Measurements from ENCODE around the gene MYL6B.
"Not testable (repeated sequence)": the region's sequence is repeated elsewhere in the genome, so short reads cannot be mapped to it uniquely, and the experiment has no call there.

Gene MYL6B

GRCh38 chr12:56114084-56114483, 38.3 kb upstream of the MYL6B start:
- no peak for TF ChIP-seq Cebpa-rat (IDR thresholded peaks at IDR 0.05)
- Histone ChIP-seq H3K4me1 (peaks cover 12% of the 10 kb centered on the region), H3K36me3 (peaks cover 55% of the 10 kb centered on the region), H3K9ac (no peak overlapping the region), H3K4me3 (no peak overlapping the region), H3K27me3 (no peaks in the 10 kb centered on the region), H3K9me3 (no peaks in the 10 kb centered on the region), H3K4me2 (no peak overlapping the region), H3K27ac (no peak overlapping the region), H4K20me1 (peaks cover 9% of the 10 kb centered on the region; the same call in 1 of the 2 replicates)

GRCh38 chr12:56115329-56115728, 37.1 kb upstream of the MYL6B start:
- Histone ChIP-seq H3K36me3 (peaks cover 45% of the 10 kb centered on the region), H3K4me3 (peak overlapping the region; percentile 78), H3K4me1 (peaks cover 25% of the 10 kb centered on the region), H4K20me1 (peaks cover 9% of the 10 kb centered on the region; the same call in 1 of the 2 replicates), H3K4me2 (peak overlapping the region; percentile 93), H3K27me3 (no peaks in the 10 kb centered on the region), H3K9ac (peak overlapping the region; percentile 95), H3K27ac (peak overlapping the region; percentile 94), H3K9me3 (no peaks in the 10 kb centered on the region)
- no peak for TF ChIP-seq Cebpa-rat (IDR thresholded peaks at IDR 0.05)

- Histone ChIP-seq H3K27me3 (no peaks in the 10 kb centered on the region), H4K20me1 (peaks cover 9% of the 10 kb centered on the region; the same call in 1 of the 2 replicates), H3K27ac (peak within 1 kb of the TSS; percentile 94), H3K4me1 (peaks cover 25% of the 10 kb centered on the region), H3K4me3 (peak within 1 kb of the TSS; percentile 78), H3K9ac (peak within 1 kb of the TSS; percentile 95), H3K36me3 (peaks cover 45% of the 10 kb centered on the region), H3K4me2 (peak within 1 kb of the TSS; percentile 93), H3K9me3 (no peaks in the 10 kb centered on the region)
- TF ChIP-seq Cebpa-rat (IDR thresholded peaks at IDR 0.05) = no peak
Observed at GRCh38 chr12:56116267-56117081, 35.9 kb upstream of the MYL6B start, which contains the start of gene RPL41. RPL41 (plus strand) TSS chr12:56116633.

- peaks cover 45% of the 10 kb centered on the region for H3K36me3 ChIP-seq
- peak overlapping the region; percentile 78 for H3K4me3 ChIP-seq
- not testable (repeated sequence) for H3K27me3 ChIP-seq, H4K20me1 ChIP-seq, H3K9me3 ChIP-seq
- H3K4me1 ChIP-seq = peaks cover 25% of the 10 kb centered on the region
- peak overlapping the region; percentile 93 for H3K4me2 ChIP-seq
- H3K9ac ChIP-seq = peak overlapping the region; percentile 95
- peak overlapping the region; percentile 94 for H3K27ac ChIP-seq
Observed at GRCh38 chr12:56117082-56117706, 35.2 kb upstream of the MYL6B start.

- H3K27ac ChIP-seq = peak within 1 kb of the TSS; percentile 94
Observed at GRCh38 chr12:56117778-56118687, 34.4 kb upstream of the MYL6B start, which contains the start of gene ZC3H10. ZC3H10 (plus strand) TSS chr12:56118266; CDS start chr12:56120563, 2,297 bp downstream.

GRCh38 chr12:56118688-56119357, 33.6 kb upstream of the MYL6B start:
- peaks cover 30% of the 10 kb centered on the region for H3K36me3 ChIP-seq
- peaks cover 25% of the 10 kb centered on the region for H3K4me1 ChIP-seq
- H3K27ac ChIP-seq = peak overlapping the region; percentile 74
- TF ChIP-seq Cebpa-rat (IDR thresholded peaks at IDR 0.05) = no peak
- H3K4me2 ChIP-seq = peak overlapping the region; percentile 93
- H3K9me3 ChIP-seq = no peaks in the 10 kb centered on the region
- peaks cover 9% of the 10 kb centered on the region; the same call in 1 of the 2 replicates for H4K20me1 ChIP-seq
- peak overlapping the region; percentile 81 for H3K9ac ChIP-seq
- peak overlapping the region; percentile 78 for H3K4me3 ChIP-seq
- H3K27me3 ChIP-seq = no peaks in the 10 kb centered on the region

More at GRCh38 chr12:56117778-56118687, 34.4 kb upstream of the MYL6B start, which contains the start of gene ZC3H10:
- peaks cover 38% of the 10 kb centered on the region for H3K36me3 ChIP-seq
- H3K9me3 ChIP-seq = no peaks in the 10 kb centered on the region
- H3K4me1 ChIP-seq = peaks cover 25% of the 10 kb centered on the region
- H3K9ac ChIP-seq = peak within 1 kb of the TSS; percentile 95
- peak within 1 kb of the TSS; percentile 93 for H3K4me2 ChIP-seq
- peak within 1 kb of the TSS; percentile 78 for H3K4me3 ChIP-seq
- no peak for TF ChIP-seq Cebpa-rat (IDR thresholded peaks at IDR 0.05)
- no peaks in the 10 kb centered on the region for H3K27me3 ChIP-seq
- H4K20me1 ChIP-seq = peaks cover 9% of the 10 kb centered on the region; the same call in 1 of the 2 replicates

GRCh38 chr12:56119361-56119796, 33.0 kb upstream of the MYL6B start:
- H4K20me1 ChIP-seq = peaks cover 9% of the 10 kb centered on the region; the same call in 1 of the 2 replicates
- no peaks in the 10 kb centered on the region for H3K27me3 ChIP-seq
- peaks cover 24% of the 10 kb centered on the region for H3K36me3 ChIP-seq
- TF ChIP-seq Cebpa-rat (IDR thresholded peaks at IDR 0.05) = no peak
- H3K9ac ChIP-seq = peak overlapping the region; percentile 81
- peak overlapping the region; percentile 93 for H3K4me2 ChIP-seq
- no peaks in the 10 kb centered on the region for H3K9me3 ChIP-seq
- H3K4me1 ChIP-seq = peaks cover 25% of the 10 kb centered on the region
- peak overlapping the region; percentile 78 for H3K4me3 ChIP-seq
- peak overlapping the region; percentile 74; the same call in 1 of the 2 replicates for H3K27ac ChIP-seq

- H4K20me1 ChIP-seq = peaks cover 9% of the 10 kb centered on the region; the same call in 1 of the 2 replicates
- no peak overlapping the region for H3K4me3 ChIP-seq
- H3K36me3 ChIP-seq = peaks cover 25% of the 10 kb centered on the region
- TF ChIP-seq Cebpa-rat (IDR thresholded peaks at IDR 0.05) = no peak
- no peak overlapping the region; the same call in 1 of the 2 replicates for H3K9ac ChIP-seq
- no peaks in the 10 kb centered on the region for H3K27me3 ChIP-seq
- H3K27ac ChIP-seq = no peak overlapping the region
- H3K9me3 ChIP-seq = no peaks in the 10 kb centered on the region
- H3K4me1 ChIP-seq = peaks cover 28% of the 10 kb centered on the region
- peak overlapping the region; percentile 93 for H3K4me2 ChIP-seq
Observed at GRCh38 chr12:56120158-56120846, 32.1 kb upstream of the MYL6B start.

All from BLaER1 (cell line).